Calu3 (cell line): ENCODE data around the gene RAB8A. TPM values are rescaled to one million over a fixed set of nuclear protein-coding genes. Genes with fewer than 3 reads are reported as not detected.
A peak's percentile ranks its signal among the peaks of the same experiment; 100 is the strongest.

Experiments used
- BruUV-seq: library from RNA; stranded (reverse); fragments of 400-500 nt; replicated peaks from 2 replicates; lab custom pipeline; 2021; lab: Mats Ljungman, UMichigan
- CTCF ChIA-PET: fragments of 300-600 bp; sonication (Branson Sonifier 250); formaldehyde crosslinking; loops from one replicate; lab custom pipeline; 2022; ENCODE audit warnings: antibody characterized with exemption; lab: Charles Lee
- DNase-seq: peaks from one replicate; pipeline ENCODE4 v3.0.0; 2022
- H3K27ac Mint-ChIP-seq: one replicate; pipeline ENCODE4 v1.8.0; 2022; ENCODE audit warnings: mixed read lengths; ENCODE audit not compliant: unreplicated experiment
- H3K27me3 Mint-ChIP-seq: one replicate; pipeline ENCODE4 v1.8.0; 2022; ENCODE audit warnings: mixed read lengths; ENCODE audit not compliant: unreplicated experiment
- H3K36me3 Mint-ChIP-seq: one replicate; pipeline ENCODE4 v1.8.0; 2022; ENCODE audit warnings: mild to moderate bottlenecking, moderate library complexity, mixed read lengths; ENCODE audit not compliant: insufficient read depth, unreplicated experiment
- H3K4me1 Mint-ChIP-seq: one replicate; pipeline ENCODE4 v1.8.0; 2022; ENCODE audit warnings: mild to moderate bottlenecking, low read depth, mixed read lengths; ENCODE audit not compliant: unreplicated experiment
- H3K4me3 Mint-ChIP-seq: one replicate; pipeline ENCODE4 v1.8.0; 2022; ENCODE audit warnings: mild to moderate bottlenecking, low read depth, moderate library complexity, mixed read lengths; ENCODE audit not compliant: unreplicated experiment
- H3K9me3 Mint-ChIP-seq: one replicate; pipeline ENCODE4 v1.8.0; 2022; ENCODE audit warnings: low read depth, mixed read lengths; ENCODE audit not compliant: unreplicated experiment
- CTCF ChIP-seq: fragments of 200-600 bp; IDR thresholded peaks from one replicate; pipeline ENCODE4 v1.8.0; 2022; ENCODE audit warnings: antibody characterized with exemption; ENCODE audit not compliant: unreplicated experiment
- intact Hi-C: fragments of 100-400 bp; cut with micrococcal nuclease; formaldehyde crosslinking; loops from one replicate; pipeline ENCODE4 v1.10.0; 2022; ENCODE audit not compliant: unreplicated experiment
- total RNA-seq: library from RNA; stranded (reverse); gene quantifications from 2 replicates; pipeline ENCODE4 v1.2.3, GENCODE V29; 2022

RAB8A gene
- total RNA-seq, 1 experiment from 2014 or later: 77.3 TPM

- peaks cover 47% of the 10 kb centered on the region for H3K36me3 Mint-ChIP-seq
- no peak for DNase-seq
- no peak for TF ChIP-seq CTCF
- peaks cover 10% of the 10 kb centered on the region for H3K4me1 Mint-ChIP-seq
- no TSS peak for BruUV-seq
- intact Hi-C loops: no loop called here
- H3K27me3 Mint-ChIP-seq: no peaks in the 10 kb centered on the region
- no peaks in the 10 kb centered on the region for H3K9me3 Mint-ChIP-seq
- CTCF ChIA-PET: no interaction called here
- H3K27ac Mint-ChIP-seq: no peak overlapping the region
- H3K4me3 Mint-ChIP-seq: no peak overlapping the region
Observed at GRCh38 chr19:16157601-16158000, 45.9 kb downstream of the RAB8A start.

DNA sequence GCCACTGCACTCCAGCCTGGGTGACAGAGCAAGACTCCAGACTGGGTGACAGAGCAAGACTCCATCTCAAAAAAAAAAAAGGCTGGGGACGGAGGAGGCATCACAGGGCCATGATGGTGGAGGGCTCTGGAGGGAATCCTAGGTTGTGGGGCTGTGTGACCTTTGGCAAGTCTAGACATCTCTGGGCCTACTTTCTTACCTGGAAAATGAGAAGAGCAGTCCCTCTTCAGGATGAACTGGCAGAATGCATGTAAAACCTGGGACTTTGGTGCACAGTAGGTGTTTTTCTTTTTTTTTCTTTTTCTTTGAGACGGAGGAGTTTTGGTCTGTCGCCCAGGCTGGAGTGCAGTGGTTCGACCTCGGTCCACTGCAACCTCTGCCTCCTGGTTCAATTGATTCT, 48.0 kb downstream of the RAB8A start:
- no peaks in the 10 kb centered on the region for H3K27me3 Mint-ChIP-seq
- H3K9me3 Mint-ChIP-seq: no peaks in the 10 kb centered on the region
- H3K36me3 Mint-ChIP-seq: peaks cover 32% of the 10 kb centered on the region
- no peak overlapping the region for H3K27ac Mint-ChIP-seq
- no TSS peak for BruUV-seq
- H3K4me1 Mint-ChIP-seq: peaks cover 10% of the 10 kb centered on the region
- intact Hi-C loops: no loop called here
- H3K4me3 Mint-ChIP-seq: no peak overlapping the region
- no peak for DNase-seq
- CTCF ChIA-PET: no interaction called here
- TF ChIP-seq CTCF: no peak

DNA sequence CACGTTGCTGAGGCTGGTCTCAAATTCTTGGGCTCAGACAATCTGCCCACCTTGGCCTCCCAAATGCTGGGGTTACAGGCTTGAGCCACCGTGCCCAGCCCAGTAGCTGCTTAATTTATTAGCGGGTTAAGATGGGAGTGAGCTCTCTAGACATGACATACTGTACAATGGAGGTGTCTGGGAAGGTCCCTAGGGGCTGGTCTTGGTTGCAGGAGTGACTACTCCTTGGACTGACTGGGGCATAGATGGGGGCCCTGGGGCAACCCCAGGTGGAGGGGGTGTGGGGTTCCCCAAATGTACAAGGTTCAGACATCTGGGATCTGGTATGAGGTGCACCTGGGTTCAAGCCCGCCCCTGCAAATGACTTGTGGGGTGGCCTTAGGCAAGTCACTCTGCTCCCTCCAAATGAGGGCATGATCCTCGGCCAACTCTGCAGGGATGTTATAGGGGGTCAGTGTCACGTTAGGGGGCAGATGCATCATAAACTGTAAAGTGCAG, 48.8 kb downstream of the RAB8A start:
- CTCF ChIA-PET: no interaction called here
- no peaks in the 10 kb centered on the region for H3K27me3 Mint-ChIP-seq

GRCh38 chr19:16160943-16161560, 49.4 kb downstream of the RAB8A start:
- Mint-ChIP-seq H3K36me3 (peaks cover 24% of the 10 kb centered on the region), H3K4me3 (peak overlapping the region; percentile 44), H3K27me3 (no peaks in the 10 kb centered on the region), H3K4me1 (peaks cover 10% of the 10 kb centered on the region), H3K27ac (peak overlapping the region; percentile 85), H3K9me3 (no peaks in the 10 kb centered on the region)
- CTCF ChIA-PET: interaction anchor here (0.8 to 1.0 kb wide), 2 partner anchors 14 to 24 kb away, joined by 3 to 4 read pairs; partner anchors contain the start of gene FAM32A
- peak; percentile 38 for DNase-seq
- no TSS peak for BruUV-seq
- intact Hi-C loops: no loop called here
- TF ChIP-seq CTCF: no peak

More for the DNA sequence above, 48.8 kb downstream of the RAB8A start:
- peaks cover 24% of the 10 kb centered on the region for H3K36me3 Mint-ChIP-seq
- intact Hi-C loops: no loop called here
- DNase-seq: no peak
- H3K4me1 Mint-ChIP-seq: peaks cover 10% of the 10 kb centered on the region
- H3K9me3 Mint-ChIP-seq: no peaks in the 10 kb centered on the region
- peak overlapping the region; percentile 85 for H3K27ac Mint-ChIP-seq
- peak overlapping the region; percentile 44 for H3K4me3 Mint-ChIP-seq
- no peak for TF ChIP-seq CTCF
- BruUV-seq: no TSS peak
